WTC11 (cell line): Measurements from ENCODE around the gene SNX18. TPM values are rescaled to one million over a fixed set of nuclear protein-coding genes. Genes with fewer than 3 reads are reported as not detected.
A peak's percentile ranks its signal among the peaks of the same experiment; 100 is the strongest.

Experiments used
- ATAC-seq: fragments of 200-7000 bp; cut with Tn5 transposase; 2 replicates; pipeline ENCODE4 v1.10.0; 2021; ENCODE audit warnings: mild to moderate bottlenecking, moderate library complexity
- CTCF ChIA-PET: fragments of 300-600 bp; sonication (Branson Sonifier 250); formaldehyde crosslinking; loops from one replicate; lab custom pipeline; 2021; ENCODE audit warnings: antibody characterized with exemption; lab: Charles Lee
- POLR2A ChIA-PET: fragments of 350-600 bp; sonication (Branson Sonifier 250); formaldehyde crosslinking; loops from one replicate; lab custom pipeline; 2021; ENCODE audit warnings: antibody characterized with exemption; lab: Charles Lee
- DNase-seq: peaks from one replicate; pipeline ENCODE4 v3.0.0; 2021; ENCODE audit warnings: low spot score
- H3K27ac Mint-ChIP-seq: 2 replicates; pipeline ENCODE4 v1.8.0; 2021; ENCODE audit warnings: mixed read lengths
- H3K27me3 Mint-ChIP-seq: 2 replicates; pipeline ENCODE4 v1.8.0; 2021; ENCODE audit warnings: low read depth, mild to moderate bottlenecking, moderate library complexity, mixed read lengths
- H3K36me3 Mint-ChIP-seq: 2 replicates; pipeline ENCODE4 v1.8.0; 2021; ENCODE audit warnings: mixed read lengths
- H3K4me1 Mint-ChIP-seq: 2 replicates; pipeline ENCODE4 v1.8.0; 2022; ENCODE audit warnings: mixed read lengths
- H3K4me3 Mint-ChIP-seq: 2 replicates; pipeline ENCODE4 v1.8.0; 2021; ENCODE audit warnings: mild to moderate bottlenecking, moderate library complexity, mixed read lengths
- H3K9me3 Mint-ChIP-seq: 2 replicates; pipeline ENCODE4 v1.8.0; 2021; ENCODE audit warnings: mixed read lengths
- ATF1 ChIP-seq: sonication (generic); formaldehyde crosslinking; IDR thresholded peaks from 2 replicates; pipeline ENCODE4 v1.8.1; 2023; ENCODE audit warnings: mild to moderate bottlenecking, moderate library complexity, missing genetic modification reagents
- CREM ChIP-seq: sonication (generic); formaldehyde crosslinking; IDR thresholded peaks from 2 replicates; pipeline ENCODE4 v1.8.1; 2022; ENCODE audit warnings: mild to moderate bottlenecking, missing genetic modification reagents, moderate library complexity
- ELF4 ChIP-seq: sonication (generic); formaldehyde crosslinking; IDR thresholded peaks from 2 replicates; pipeline ENCODE4 v1.8.1; 2022; ENCODE audit warnings: low read depth, mild to moderate bottlenecking, moderate library complexity, missing genetic modification reagents
- ESRRA ChIP-seq: sonication (generic); formaldehyde crosslinking; IDR thresholded peaks from 2 replicates; pipeline ENCODE4 v1.8.1; 2022; ENCODE audit warnings: mild to moderate bottlenecking, missing genetic modification reagents, borderline replicate concordance
- ETV6 ChIP-seq: sonication (generic); formaldehyde crosslinking; IDR thresholded peaks from 2 replicates; pipeline ENCODE4 v1.8.1; 2022; ENCODE audit warnings: mild to moderate bottlenecking, missing genetic modification reagents
- FOXK1 ChIP-seq: sonication (generic); formaldehyde crosslinking; IDR thresholded peaks from 2 replicates; pipeline ENCODE4 v1.8.0; 2022; ENCODE audit warnings: mild to moderate bottlenecking, moderate library complexity, missing genetic modification reagents
- GABPB1 ChIP-seq: sonication (generic); formaldehyde crosslinking; IDR thresholded peaks from 2 replicates; pipeline ENCODE4 v1.8.1; 2023; ENCODE audit warnings: mild to moderate bottlenecking, missing genetic modification reagents
- MXD4 ChIP-seq: fragments of 250-450 bp; sonication (Bioruptor Pico); IDR thresholded peaks from 2 replicates; pipeline ENCODE4 v1.8.0; 2021; ENCODE audit warnings: mild to moderate bottlenecking, moderate library complexity, borderline replicate concordance
- NFYB ChIP-seq: sonication (generic); formaldehyde crosslinking; conservative IDR thresholded peaks from 2 replicates; pipeline ENCODE4 v1.8.0; 2022; ENCODE audit warnings: low read depth, missing genetic modification reagents
- OVOL2 ChIP-seq: fragments of 250-450 bp; sonication (Bioruptor Pico); IDR thresholded peaks from 2 replicates; pipeline ENCODE4 v1.9.0; 2021; ENCODE audit warnings: mild to moderate bottlenecking, borderline replicate concordance
- PRRX2 ChIP-seq: fragments of 250-450 bp; sonication (Bioruptor Pico); IDR thresholded peaks from 2 replicates; pipeline ENCODE4 v1.8.0; 2021; ENCODE audit warnings: mild to moderate bottlenecking
- SMAD3 ChIP-seq: sonication (generic); formaldehyde crosslinking; IDR thresholded peaks from 2 replicates; pipeline ENCODE4 v1.8.0; 2022; ENCODE audit warnings: missing genetic modification reagents, mild to moderate bottlenecking, borderline replicate concordance
- TEAD4 ChIP-seq: sonication (generic); formaldehyde crosslinking; IDR thresholded peaks from 2 replicates; pipeline ENCODE4 v1.8.0; 2022; ENCODE audit warnings: mild to moderate bottlenecking, missing genetic modification reagents
- ZNF121 ChIP-seq: sonication (generic); formaldehyde crosslinking; IDR thresholded peaks from 2 replicates; pipeline ENCODE4 v1.8.0; 2023; ENCODE audit warnings: missing genetic modification reagents
- ZNF671 ChIP-seq: fragments of 250-450 bp; sonication (Bioruptor Pico); IDR thresholded peaks from 2 replicates; pipeline ENCODE4 v1.8.0; 2021; ENCODE audit warnings: mild to moderate bottlenecking
- total RNA-seq: library from RNA; stranded (reverse); gene quantifications from 3 replicates; pipeline ENCODE4 v1.2.3, GENCODE V29; 2021
- TF ChIP-seq, protein P1 (sequence below): sonication (generic); formaldehyde crosslinking; IDR thresholded peaks from 2 replicates; pipeline ENCODE4 v1.8.0; 2022; ENCODE audit warnings: mild to moderate bottlenecking, missing genetic modification reagents
- TF ChIP-seq, protein P2 (sequence below): fragments of 250-450 bp; sonication (Bioruptor Pico); IDR thresholded peaks from 2 replicates; pipeline ENCODE4 v1.9.0; 2021; ENCODE audit warnings: mild to moderate bottlenecking
- TF ChIP-seq, protein P3 (sequence below): sonication (generic); formaldehyde crosslinking; IDR thresholded peaks from 2 replicates; pipeline ENCODE4 v1.8.0; 2022; ENCODE audit warnings: mild to moderate bottlenecking, missing genetic modification reagents
- TF ChIP-seq, protein P4 (sequence below): sonication (generic); formaldehyde crosslinking; IDR thresholded peaks from 2 replicates; pipeline ENCODE4 v1.8.1; 2022; ENCODE audit warnings: low read depth, mild to moderate bottlenecking, moderate library complexity, missing genetic modification reagents, borderline replicate concordance
- TF ChIP-seq, protein P5 (sequence below): sonication (generic); formaldehyde crosslinking; conservative IDR thresholded peaks from 2 replicates; pipeline ENCODE4 v1.8.1; 2022; ENCODE audit warnings: mild to moderate bottlenecking, missing genetic modification reagents
- TF ChIP-seq, protein P6 (sequence below): sonication (generic); formaldehyde crosslinking; IDR thresholded peaks from 2 replicates; pipeline ENCODE4 v1.8.1; 2022; ENCODE audit warnings: mild to moderate bottlenecking, moderate library complexity, missing genetic modification reagents

SNX18 gene
- total RNA-seq, 1 experiment from 2014 or later, result 24.6 TPM

DNA sequence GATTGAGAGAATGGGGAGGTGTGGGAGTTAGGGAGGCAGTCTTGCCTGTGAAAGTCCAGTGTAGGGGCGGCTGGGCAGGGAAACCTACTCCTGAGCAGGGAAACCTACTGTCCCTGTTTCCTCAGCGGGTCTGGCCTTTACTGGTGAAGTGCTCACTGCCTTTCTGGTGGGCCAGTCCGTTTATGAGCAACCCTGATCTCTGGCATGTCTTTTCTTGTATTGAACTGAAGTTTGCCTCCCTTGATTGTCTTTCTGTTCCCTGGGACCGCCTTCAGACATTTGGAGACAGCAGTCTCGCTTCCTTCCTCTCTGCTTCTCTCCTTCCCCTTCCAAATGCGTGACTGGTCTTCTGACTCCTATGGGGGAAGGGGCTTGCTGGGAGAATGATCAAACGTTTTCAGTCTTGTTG is 2.9 kb downstream of the SNX18 start:
- no peak for TF ChIP-seq TEAD4 (CRISPR knock-in tag)
- TF ChIP-seq, protein P1, sequence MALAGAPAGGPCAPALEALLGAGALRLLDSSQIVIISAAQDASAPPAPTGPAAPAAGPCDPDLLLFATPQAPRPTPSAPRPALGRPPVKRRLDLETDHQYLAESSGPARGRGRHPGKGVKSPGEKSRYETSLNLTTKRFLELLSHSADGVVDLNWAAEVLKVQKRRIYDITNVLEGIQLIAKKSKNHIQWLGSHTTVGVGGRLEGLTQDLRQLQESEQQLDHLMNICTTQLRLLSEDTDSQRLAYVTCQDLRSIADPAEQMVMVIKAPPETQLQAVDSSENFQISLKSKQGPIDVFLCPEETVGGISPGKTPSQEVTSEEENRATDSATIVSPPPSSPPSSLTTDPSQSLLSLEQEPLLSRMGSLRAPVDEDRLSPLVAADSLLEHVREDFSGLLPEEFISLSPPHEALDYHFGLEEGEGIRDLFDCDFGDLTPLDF (CRISPR knock-in tag), result no peak
- TF ChIP-seq, protein P2, sequence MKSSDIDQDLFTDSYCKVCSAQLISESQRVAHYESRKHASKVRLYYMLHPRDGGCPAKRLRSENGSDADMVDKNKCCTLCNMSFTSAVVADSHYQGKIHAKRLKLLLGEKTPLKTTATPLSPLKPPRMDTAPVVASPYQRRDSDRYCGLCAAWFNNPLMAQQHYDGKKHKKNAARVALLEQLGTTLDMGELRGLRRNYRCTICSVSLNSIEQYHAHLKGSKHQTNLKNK (CRISPR knock-in tag), result no peak
- TF ChIP-seq SMAD3 (CRISPR knock-in tag), result no peak
- no peak for TF ChIP-seq ETV6 (CRISPR knock-in tag)
- TF ChIP-seq CREM (CRISPR knock-in tag), result no peak
- TF ChIP-seq ZNF121 (CRISPR knock-in tag), result no peak
- no peak for TF ChIP-seq ZNF671
- TF ChIP-seq, protein P3, sequence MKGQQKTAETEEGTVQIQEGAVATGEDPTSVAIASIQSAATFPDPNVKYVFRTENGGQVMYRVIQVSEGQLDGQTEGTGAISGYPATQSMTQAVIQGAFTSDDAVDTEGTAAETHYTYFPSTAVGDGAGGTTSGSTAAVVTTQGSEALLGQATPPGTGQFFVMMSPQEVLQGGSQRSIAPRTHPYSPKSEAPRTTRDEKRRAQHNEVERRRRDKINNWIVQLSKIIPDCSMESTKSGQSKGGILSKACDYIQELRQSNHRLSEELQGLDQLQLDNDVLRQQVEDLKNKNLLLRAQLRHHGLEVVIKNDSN, result no peak
- TF ChIP-seq, protein P4, sequence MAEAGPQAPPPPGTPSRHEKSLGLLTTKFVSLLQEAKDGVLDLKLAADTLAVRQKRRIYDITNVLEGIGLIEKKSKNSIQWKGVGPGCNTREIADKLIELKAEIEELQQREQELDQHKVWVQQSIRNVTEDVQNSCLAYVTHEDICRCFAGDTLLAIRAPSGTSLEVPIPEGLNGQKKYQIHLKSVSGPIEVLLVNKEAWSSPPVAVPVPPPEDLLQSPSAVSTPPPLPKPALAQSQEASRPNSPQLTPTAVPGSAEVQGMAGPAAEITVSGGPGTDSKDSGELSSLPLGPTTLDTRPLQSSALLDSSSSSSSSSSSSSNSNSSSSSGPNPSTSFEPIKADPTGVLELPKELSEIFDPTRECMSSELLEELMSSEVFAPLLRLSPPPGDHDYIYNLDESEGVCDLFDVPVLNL (CRISPR knock-in tag), result no peak
- TF ChIP-seq PRRX2 (CRISPR knock-in tag), result no peak
- TF ChIP-seq ELF4 (CRISPR knock-in tag), result no peak
- TF ChIP-seq OVOL2 (CRISPR knock-in tag), result no peak
- TF ChIP-seq, protein P5, sequence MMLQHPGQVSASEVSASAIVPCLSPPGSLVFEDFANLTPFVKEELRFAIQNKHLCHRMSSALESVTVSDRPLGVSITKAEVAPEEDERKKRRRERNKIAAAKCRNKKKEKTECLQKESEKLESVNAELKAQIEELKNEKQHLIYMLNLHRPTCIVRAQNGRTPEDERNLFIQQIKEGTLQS (CRISPR knock-in tag), result no peak
- Mint-ChIP-seq H3K4me1 (peaks cover 51% of the 10 kb centered on the region), H3K27ac (no peak overlapping the region), H3K27me3 (peaks cover 14% of the 10 kb centered on the region), H3K4me3 (peak overlapping the region; percentile 59), H3K9me3 (no peaks in the 10 kb centered on the region), H3K36me3 (peaks cover 9% of the 10 kb centered on the region; the same call in 1 of the 2 replicates)
- ATAC-seq (no peak), DNase-seq (no peak)
- CTCF ChIA-PET, result no interaction called here
- POLR2A ChIA-PET, result no interaction called here

DNA sequence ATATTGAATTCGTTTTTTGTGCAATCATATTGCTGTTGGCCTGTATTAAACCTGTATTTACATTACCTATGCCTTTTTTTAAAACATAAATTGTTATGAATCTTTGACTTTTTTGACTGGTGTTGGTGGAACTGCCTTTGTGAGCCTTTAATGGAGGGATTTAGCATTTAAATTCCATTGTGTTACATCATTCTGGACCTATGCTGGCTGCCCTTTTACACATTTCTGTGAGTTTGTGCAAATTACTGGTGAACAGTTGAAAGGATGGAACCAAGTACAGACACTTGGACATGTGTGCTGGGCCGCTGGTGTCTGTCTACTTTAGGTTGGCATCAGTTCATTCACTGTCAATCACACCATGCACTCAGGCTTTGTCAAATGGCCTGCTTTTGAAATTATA is 3.4 kb downstream of the SNX18 start:
- CTCF ChIA-PET, result no interaction called here
- POLR2A ChIA-PET, result no interaction called here
- peaks cover 14% of the 10 kb centered on the region for H3K27me3 Mint-ChIP-seq

DNA sequence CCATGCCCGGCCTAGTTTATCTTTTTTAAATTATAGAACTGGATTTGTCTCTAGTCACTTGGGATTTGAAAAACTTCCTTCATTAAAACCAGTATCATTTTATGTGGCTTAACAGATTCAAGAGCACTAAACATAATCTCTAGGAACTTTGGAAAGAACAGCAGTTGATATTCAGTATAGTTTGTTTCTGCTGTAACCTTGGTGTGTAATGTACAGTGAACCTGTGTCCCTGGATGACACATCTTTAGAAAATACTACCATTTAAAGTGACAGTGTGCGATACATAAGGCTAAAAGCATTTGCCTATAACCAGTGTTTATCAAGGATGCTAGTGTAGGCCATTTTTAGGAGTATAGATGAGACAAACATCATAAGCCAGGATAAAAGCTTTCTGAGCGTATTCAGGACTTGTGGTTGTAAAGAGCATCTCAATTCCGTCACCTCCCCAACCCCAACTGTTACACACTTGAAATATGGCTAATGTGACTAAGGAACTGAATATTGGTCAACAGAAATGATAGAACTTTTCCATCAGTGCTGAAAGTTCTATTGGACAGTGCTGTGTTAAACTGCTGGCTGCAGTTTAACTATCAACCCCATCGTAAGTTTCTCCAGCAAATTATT is 4.4 kb downstream of the SNX18 start:
- Mint-ChIP-seq H3K27ac (no peak overlapping the region), H3K4me1 (peaks cover 48% of the 10 kb centered on the region), H3K9me3 (no peaks in the 10 kb centered on the region), H3K36me3 (peaks cover 9% of the 10 kb centered on the region; the same call in 1 of the 2 replicates), H3K4me3 (no peak overlapping the region), H3K27me3 (peaks cover 14% of the 10 kb centered on the region)
- no peak for DNase-seq
- TF ChIP-seq FOXK1 (CRISPR knock-in tag), result no peak
- TF ChIP-seq, protein P6, sequence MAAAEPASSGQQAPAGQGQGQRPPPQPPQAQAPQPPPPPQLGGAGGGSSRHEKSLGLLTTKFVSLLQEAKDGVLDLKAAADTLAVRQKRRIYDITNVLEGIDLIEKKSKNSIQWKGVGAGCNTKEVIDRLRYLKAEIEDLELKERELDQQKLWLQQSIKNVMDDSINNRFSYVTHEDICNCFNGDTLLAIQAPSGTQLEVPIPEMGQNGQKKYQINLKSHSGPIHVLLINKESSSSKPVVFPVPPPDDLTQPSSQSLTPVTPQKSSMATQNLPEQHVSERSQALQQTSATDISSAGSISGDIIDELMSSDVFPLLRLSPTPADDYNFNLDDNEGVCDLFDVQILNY (CRISPR knock-in tag), result no peak
- TF ChIP-seq, protein P3, result no peak
- no peak for TF ChIP-seq NFYB (CRISPR knock-in tag)
- no peak for TF ChIP-seq MXD4 (CRISPR knock-in tag)
- no peak for TF ChIP-seq ESRRA (CRISPR knock-in tag)
- ChIA-PET CTCF (interaction anchor here (0.8 to 1.0 kb wide), 2 partner anchors 278 to 438 kb away, joined by 3 read pairs; no protein-coding TSS in a partner anchor), POLR2A (no interaction called here)
- no peak for ATAC-seq

More for the DNA sequence above, 3.4 kb downstream of the SNX18 start:
- Mint-ChIP-seq H3K9me3 (no peaks in the 10 kb centered on the region), H3K4me1 (peaks cover 51% of the 10 kb centered on the region), H3K36me3 (peaks cover 9% of the 10 kb centered on the region; the same call in 1 of the 2 replicates), H3K27ac (no peak overlapping the region)
- no peak for ATAC-seq
- DNase-seq, result no peak
- TF ChIP-seq GABPB1 (CRISPR knock-in tag) (0 out of 2 replicates have a peak, but pooled peaks have one; percentile 19), ATF1 (no peak)
- TF ChIP-seq, all 79 proteins: peak for 1
- H3K4me3 Mint-ChIP-seq, result peak overlapping the region; percentile 59
